Neural progenitor cell (in vitro differentiated cells): ENCODE data around the gene CDH23. TPM values are rescaled to one million over a fixed set of nuclear protein-coding genes. Genes with fewer than 3 reads are reported as not detected.

Experiments used
- DNase-seq: peaks from one replicate; pipeline ENCODE4 v3.0.0-alpha.2; 2016; ENCODE audit warnings: low spot score
- H2AFZ ChIP-seq: fragments of 200-600 bp; sonication (generic); replicated peaks from 2 replicates; pipeline ENCODE4 v1.6.1; 2016; ENCODE audit warnings: antibody characterized with exemption
- H3F3A ChIP-seq: fragments of 200-600 bp; sonication (generic); 2 replicates; pipeline ENCODE4 v1.6.1; 2016; ENCODE audit warnings: antibody characterized with exemption, low read depth
- H3K27ac ChIP-seq: fragments of 200-600 bp; sonication (generic); 2 replicates; pipeline ENCODE4 v1.5.1; 2016; ENCODE audit warnings: mild to moderate bottlenecking
- H3K27me3 ChIP-seq: fragments of 200-600 bp; sonication (generic); 2 replicates; pipeline ENCODE4 v1.6.1; 2016; ENCODE audit warnings: mild to moderate bottlenecking, moderate library complexity
- H3K36me3 ChIP-seq: fragments of 200-600 bp; sonication (generic); 2 replicates; pipeline ENCODE4 v1.5.1; 2016
- H3K4me1 ChIP-seq: fragments of 200-600 bp; sonication (generic); 2 replicates; pipeline ENCODE4 v1.6.1; 2016; ENCODE audit warnings: mixed run types
- H3K4me2 ChIP-seq: fragments of 200-600 bp; sonication (generic); 2 replicates; pipeline ENCODE4 v1.6.1; 2016
- H3K4me3 ChIP-seq: fragments of 200-600 bp; sonication (generic); 2 replicates; pipeline ENCODE4 v1.5.1; 2016
- H3K79me2 ChIP-seq: fragments of 200-600 bp; sonication (generic); 2 replicates; pipeline ENCODE4 v1.6.1; 2016; ENCODE audit warnings: low read depth
- H3K9ac ChIP-seq: fragments of 200-600 bp; sonication (generic); 2 replicates; pipeline ENCODE4 v1.6.1; 2016
- H3K9me3 ChIP-seq: fragments of 200-600 bp; sonication (generic); 2 replicates; pipeline ENCODE4 v1.5.1; 2016; ENCODE audit warnings: low read depth
- H4K20me1 ChIP-seq: fragments of 200-600 bp; sonication (generic); 2 replicates; pipeline ENCODE4 v1.6.1; 2016; ENCODE audit warnings: low read depth
- H3K27ac Mint-ChIP-seq: 3 replicates; pipeline ENCODE4 v1.8.0; 2021; ENCODE audit warnings: mixed read lengths
- H3K27me3 Mint-ChIP-seq: 2 replicates; pipeline ENCODE4 v1.8.0; 2022; ENCODE audit warnings: low read depth, mild to moderate bottlenecking, inconsistent platforms, moderate library complexity, mixed read lengths; ENCODE audit not compliant: insufficient read depth
- H3K36me3 Mint-ChIP-seq: 3 replicates; pipeline ENCODE4 v1.8.0; 2021; ENCODE audit warnings: mixed read lengths
- H3K4me1 Mint-ChIP-seq: 3 replicates; pipeline ENCODE4 v1.8.0; 2021; ENCODE audit warnings: mixed read lengths
- H3K4me3 Mint-ChIP-seq: 3 replicates; pipeline ENCODE4 v1.8.0; 2021; ENCODE audit warnings: mild to moderate bottlenecking, moderate library complexity, mixed read lengths
- H3K9me3 Mint-ChIP-seq: 3 replicates; pipeline ENCODE4 v1.8.0; 2020; ENCODE audit warnings: mixed read lengths
- EZH2 ChIP-seq: fragments of 200-600 bp; sonication (generic); IDR thresholded peaks from 2 replicates; pipeline ENCODE4 v1.6.1; 2017; ENCODE audit warnings: antibody characterized with exemption, mild to moderate bottlenecking, moderate library complexity
- EZH2phosphoT487 ChIP-seq: fragments of 200-600 bp; sonication (generic); IDR thresholded peaks from 2 replicates; pipeline ENCODE4 v1.6.1; 2017; ENCODE audit warnings: antibody characterized with exemption
- total RNA-seq: library from RNA; depleted of rRNA; stranded (reverse); fragments of >200 nt; gene quantifications from 2 replicates; pipeline ENCODE4 v1.2.3, GENCODE V29; 2015; ENCODE audit warnings: low replicate concordance
- TF ChIP-seq, protein P1 (sequence below): fragments of 200-600 bp; sonication (generic); IDR thresholded peaks from 2 replicates; pipeline ENCODE4 v1.5.1; 2017; ENCODE audit warnings: antibody characterized with exemption, mild to moderate bottlenecking

Gene CDH23
- total RNA-seq, 1 donor from 2014 or later: 5.9 TPM

DNA sequence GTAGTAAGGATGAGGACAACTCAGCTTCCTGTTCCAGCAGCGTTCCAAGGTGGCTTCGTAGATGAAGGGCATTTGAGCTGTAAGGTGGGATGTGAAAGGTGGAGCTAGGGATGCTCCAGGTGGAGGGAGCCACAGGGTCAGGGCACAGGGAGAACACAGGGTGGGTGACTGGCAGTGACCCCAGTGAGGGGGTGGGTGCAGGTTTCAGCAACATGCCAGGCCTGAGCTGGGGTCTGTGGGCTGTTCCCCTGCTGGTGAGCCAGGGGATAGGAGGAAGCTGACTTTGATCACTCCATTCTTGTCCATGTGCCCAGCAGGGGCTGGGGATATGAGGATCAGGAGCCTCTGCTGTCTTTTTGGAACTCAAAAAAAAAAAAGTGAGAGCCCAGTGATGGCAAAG lies 33.2 kb downstream of the CDH23 start:
- Histone ChIP-seq H3K27me3 (no peaks in the 10 kb centered on the region), H3F3A (no peaks in the 10 kb centered on the region), H4K20me1 (no peaks in the 10 kb centered on the region), H3K4me3 (no peak overlapping the region), H3K9me3 (no peaks in the 10 kb centered on the region), H3K4me2 (no peak overlapping the region), H3K9ac (no peak overlapping the region), H2AFZ (no peak overlapping the region), H3K79me2 (no peaks in the 10 kb centered on the region), H3K4me1 (no peaks in the 10 kb centered on the region), H3K27ac (no peak overlapping the region), H3K36me3 (no peaks in the 10 kb centered on the region)
- H3K36me3 Mint-ChIP-seq: no peaks in the 10 kb centered on the region
- H3K27me3 Mint-ChIP-seq: peaks cover 13% of the 10 kb centered on the region
- peak overlapping the region; percentile 8 for H3K4me3 Mint-ChIP-seq
- peak; percentile 60 for DNase-seq
- peaks cover 35% of the 10 kb centered on the region for H3K4me1 Mint-ChIP-seq
- peak overlapping the region; percentile 54 for H3K27ac Mint-ChIP-seq
- TF ChIP-seq EZH2 (no peak), EZH2phosphoT487 (no peak)
- TF ChIP-seq, protein P1, sequence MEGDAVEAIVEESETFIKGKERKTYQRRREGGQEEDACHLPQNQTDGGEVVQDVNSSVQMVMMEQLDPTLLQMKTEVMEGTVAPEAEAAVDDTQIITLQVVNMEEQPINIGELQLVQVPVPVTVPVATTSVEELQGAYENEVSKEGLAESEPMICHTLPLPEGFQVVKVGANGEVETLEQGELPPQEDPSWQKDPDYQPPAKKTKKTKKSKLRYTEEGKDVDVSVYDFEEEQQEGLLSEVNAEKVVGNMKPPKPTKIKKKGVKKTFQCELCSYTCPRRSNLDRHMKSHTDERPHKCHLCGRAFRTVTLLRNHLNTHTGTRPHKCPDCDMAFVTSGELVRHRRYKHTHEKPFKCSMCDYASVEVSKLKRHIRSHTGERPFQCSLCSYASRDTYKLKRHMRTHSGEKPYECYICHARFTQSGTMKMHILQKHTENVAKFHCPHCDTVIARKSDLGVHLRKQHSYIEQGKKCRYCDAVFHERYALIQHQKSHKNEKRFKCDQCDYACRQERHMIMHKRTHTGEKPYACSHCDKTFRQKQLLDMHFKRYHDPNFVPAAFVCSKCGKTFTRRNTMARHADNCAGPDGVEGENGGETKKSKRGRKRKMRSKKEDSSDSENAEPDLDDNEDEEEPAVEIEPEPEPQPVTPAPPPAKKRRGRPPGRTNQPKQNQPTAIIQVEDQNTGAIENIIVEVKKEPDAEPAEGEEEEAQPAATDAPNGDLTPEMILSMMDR: peak; percentile 50
- H3K9me3 Mint-ChIP-seq: no peaks in the 10 kb centered on the region

GRCh38 chr10:71431239-71432100 lies 34.8 kb downstream of the CDH23 start:
- H3K27ac Mint-ChIP-seq: no peak overlapping the region
- no peak for TF ChIP-seq EZH2
- TF ChIP-seq, protein P1: peak; percentile 44
- no peak for TF ChIP-seq EZH2phosphoT487

DNA sequence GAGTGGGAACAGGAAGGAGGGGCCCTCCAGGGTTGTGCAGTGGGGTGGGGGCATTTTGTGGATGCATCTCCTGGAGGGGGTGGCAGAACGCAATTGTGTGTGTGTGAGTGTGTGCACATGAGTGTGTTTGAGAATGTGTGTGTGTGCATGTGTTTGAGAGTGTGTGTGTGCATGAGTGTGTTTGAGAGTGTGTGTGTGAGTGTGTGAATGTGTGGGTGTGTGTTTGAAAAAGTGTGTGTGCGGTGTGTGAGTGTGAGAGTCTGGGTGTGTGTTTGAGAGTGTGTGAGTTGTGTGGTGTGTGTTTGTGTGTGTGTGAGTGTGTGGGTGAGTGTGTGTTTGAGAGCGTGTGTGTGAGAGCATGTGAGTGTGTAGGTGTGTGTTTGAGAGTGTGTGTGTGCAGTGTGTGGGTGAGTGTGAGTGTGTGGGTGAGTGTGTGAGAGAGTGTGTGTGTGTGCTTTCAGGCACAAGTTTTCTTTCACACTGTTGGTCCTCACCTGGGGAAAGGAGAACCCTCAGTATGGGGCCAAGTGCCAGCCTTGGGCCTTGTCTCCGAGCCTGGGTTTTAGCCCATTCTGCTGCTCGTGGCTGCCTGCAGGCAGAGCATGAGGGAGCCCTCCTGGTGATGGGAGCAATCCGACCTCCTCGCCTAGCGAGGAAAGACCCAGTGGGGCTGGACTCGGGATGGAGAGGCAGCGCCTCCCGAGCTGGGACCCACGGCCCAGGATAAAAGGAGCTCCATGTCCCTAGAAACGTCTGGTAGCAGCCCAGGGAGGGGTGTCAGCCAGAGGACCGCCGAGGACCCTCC lies 35.6 kb downstream of the CDH23 start:
- TF ChIP-seq EZH2: no peak
- TF ChIP-seq, protein P1: no peak
- no peak for TF ChIP-seq EZH2phosphoT487
- Histone ChIP-seq H2AFZ (no peak overlapping the region), H3K4me2 (no peak overlapping the region), H3K4me1 (no peaks in the 10 kb centered on the region), H3K79me2 (no peaks in the 10 kb centered on the region), H3F3A (no peaks in the 10 kb centered on the region), H3K9ac (no peak overlapping the region), H3K27me3 (no peaks in the 10 kb centered on the region), H3K36me3 (no peaks in the 10 kb centered on the region), H3K9me3 (no peaks in the 10 kb centered on the region), H3K4me3 (no peak overlapping the region), H3K27ac (no peak overlapping the region), H4K20me1 (no peaks in the 10 kb centered on the region)
- Mint-ChIP-seq H3K4me1 (peaks cover 32% of the 10 kb centered on the region), H3K9me3 (no peaks in the 10 kb centered on the region), H3K4me3 (peak overlapping the region; percentile 58), H3K27me3 (peaks cover 10% of the 10 kb centered on the region), H3K36me3 (no peaks in the 10 kb centered on the region), H3K27ac (peak overlapping the region; percentile 6)
- no peak for DNase-seq

More at GRCh38 chr10:71431239-71432100, 34.8 kb downstream of the CDH23 start:
- Histone ChIP-seq H4K20me1 (no peaks in the 10 kb centered on the region), H3K4me2 (no peak overlapping the region), H3K27me3 (no peaks in the 10 kb centered on the region), H3K9me3 (no peaks in the 10 kb centered on the region), H3F3A (no peaks in the 10 kb centered on the region), H3K36me3 (no peaks in the 10 kb centered on the region), H3K4me1 (no peaks in the 10 kb centered on the region), H3K4me3 (no peak overlapping the region), H3K9ac (no peak overlapping the region), H3K79me2 (no peaks in the 10 kb centered on the region), H2AFZ (no peak overlapping the region), H3K27ac (no peak overlapping the region)
- H3K9me3 Mint-ChIP-seq: no peaks in the 10 kb centered on the region
- peaks cover 32% of the 10 kb centered on the region for H3K4me1 Mint-ChIP-seq
- no peak overlapping the region for H3K4me3 Mint-ChIP-seq
- DNase-seq: peak; percentile 42
- H3K27me3 Mint-ChIP-seq: peaks cover 10% of the 10 kb centered on the region
- H3K36me3 Mint-ChIP-seq: no peaks in the 10 kb centered on the region
